GM12873 (cell line): ENCODE measurements around the gene IPO9.

Source experiments
- CTCF ChIP-seq: IDR thresholded peaks from 2 replicates; pipeline ENCODE4 v1.5.1; 2012; ENCODE audit warnings: low read depth, mild to moderate bottlenecking, moderate library complexity, low read length, control low read depth; ENCODE audit not compliant: insufficient read depth; ENCODE audit errors: missing control alignments

IPO9 gene

GRCh38 chr1:201792534-201793305 lies 36.2 kb upstream of the IPO9 start:
- TF ChIP-seq CTCF: peak; percentile 96

- TF ChIP-seq CTCF: no peak
Measured at GRCh38 chr1:201793306-201793925, 35.5 kb upstream of the IPO9 start.

DNA sequence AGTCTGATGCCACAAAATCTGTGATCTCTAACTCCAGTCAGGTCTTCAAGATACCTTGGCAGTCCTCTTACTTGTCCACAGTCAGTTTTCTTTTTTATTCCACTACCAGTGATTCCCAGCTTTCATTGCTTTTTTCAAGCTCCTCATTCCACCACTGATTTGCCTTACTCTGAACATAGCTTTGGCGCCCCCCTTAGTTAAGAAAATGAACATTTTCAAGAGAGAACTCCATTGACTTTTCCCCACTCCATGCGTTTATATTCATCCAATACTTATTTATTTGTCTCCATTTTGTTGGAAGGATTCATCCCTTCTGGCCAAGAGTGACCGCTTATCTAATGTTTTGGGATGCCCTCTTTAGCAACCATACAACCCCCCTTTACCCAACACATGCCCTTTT lies 33.9 kb upstream of the IPO9 start:
- TF ChIP-seq CTCF: peak; percentile 14

DNA sequence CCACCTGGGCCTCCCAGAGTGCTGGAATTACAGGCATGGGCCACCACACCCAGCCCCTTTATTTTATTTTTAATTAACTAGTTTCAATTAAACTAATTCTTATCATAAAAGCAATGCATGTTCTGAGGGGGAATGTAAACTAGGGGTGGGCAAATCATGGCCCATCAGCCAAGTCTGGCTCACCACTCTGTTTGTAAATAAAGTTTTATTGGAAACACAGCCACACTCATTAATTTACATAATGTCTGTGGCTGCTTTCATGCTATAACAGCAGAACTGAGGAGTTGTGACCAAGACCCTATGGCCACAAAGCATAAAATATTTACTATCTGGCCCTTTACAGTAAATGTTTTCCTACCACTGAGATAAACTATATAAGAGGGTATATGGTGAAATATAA lies 28.7 kb upstream of the IPO9 start:
- no peak for TF ChIP-seq CTCF

GRCh38 chr1:201806801-201807200 lies 22.2 kb upstream of the IPO9 start:
- no peak for TF ChIP-seq CTCF

DNA sequence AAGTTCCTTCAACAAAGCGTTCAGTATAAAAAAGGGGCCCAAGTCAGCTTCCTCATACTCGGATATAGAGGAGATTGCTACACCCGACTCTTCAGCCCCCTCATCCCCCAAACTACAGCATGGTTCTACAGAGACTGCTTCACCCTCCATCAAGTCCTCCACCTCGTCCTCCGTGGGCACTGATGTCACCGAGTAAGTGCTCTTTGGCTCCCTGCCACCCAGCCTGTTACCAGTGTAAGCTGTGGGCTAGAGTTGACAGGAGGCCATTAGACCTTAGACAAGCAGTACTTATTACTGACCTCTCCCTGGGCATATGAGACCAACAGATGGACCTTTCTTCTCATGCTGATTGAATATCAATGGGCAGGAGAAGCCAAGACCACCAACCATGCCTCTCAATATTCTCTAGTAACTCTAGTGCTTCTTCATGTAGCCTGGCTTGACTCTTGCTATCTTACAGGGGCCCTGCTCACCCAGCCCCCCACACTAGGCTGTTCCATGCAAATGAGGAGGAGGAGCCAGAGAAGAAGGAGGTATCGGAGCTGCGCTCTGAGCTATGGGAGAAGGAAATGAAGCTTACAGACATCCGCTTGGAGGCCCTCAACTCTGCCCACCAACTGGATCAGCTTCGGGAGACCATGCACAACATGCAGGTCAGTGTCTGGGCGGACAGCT lies 20.9 kb upstream of the IPO9 start:
- no peak for TF ChIP-seq CTCF

DNA sequence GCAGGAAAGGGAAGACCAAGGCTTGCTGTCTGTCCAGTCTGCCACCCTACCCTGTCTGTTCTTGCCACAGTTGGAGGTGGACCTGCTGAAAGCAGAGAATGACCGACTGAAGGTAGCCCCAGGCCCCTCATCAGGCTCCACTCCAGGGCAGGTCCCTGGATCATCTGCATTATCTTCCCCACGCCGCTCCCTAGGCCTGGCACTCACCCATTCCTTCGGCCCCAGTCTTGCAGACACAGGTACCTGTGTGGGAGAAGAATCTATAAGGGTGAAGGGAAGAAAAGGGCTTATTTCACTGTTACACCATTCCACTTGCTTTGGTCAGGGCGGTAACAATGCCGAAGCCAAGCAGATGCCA lies 20.3 kb upstream of the IPO9 start:
- TF ChIP-seq CTCF: no peak
